ENCODE measurements around the gene CAMK1.

CAMK1 gene

DNA sequence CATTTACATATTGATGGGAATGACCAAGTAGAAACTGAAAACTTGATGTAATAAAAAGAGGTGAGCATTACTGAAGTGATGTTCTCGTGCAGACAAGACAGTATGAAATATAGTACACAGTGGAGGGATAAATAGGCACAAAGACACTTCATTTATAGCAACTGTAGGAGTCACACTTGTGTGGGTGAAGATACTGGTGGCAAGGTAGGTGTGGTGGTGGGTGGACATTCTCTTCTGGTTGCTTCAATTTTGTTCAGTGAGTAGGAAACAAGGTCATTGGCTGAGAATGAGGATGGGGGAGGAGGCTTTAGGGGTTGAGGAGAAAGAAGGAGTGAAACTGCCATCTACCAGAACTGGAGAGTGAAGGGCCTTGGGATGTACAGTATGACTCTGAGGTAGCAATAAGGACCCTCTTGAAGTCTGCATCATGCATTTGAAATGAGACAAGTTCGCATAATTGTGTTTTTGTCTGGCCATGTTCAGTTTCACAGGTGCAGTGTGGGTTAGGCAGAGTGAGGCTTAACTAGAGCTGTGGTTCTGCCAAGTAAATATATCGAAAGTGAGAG, 59.5 kb downstream of the CAMK1 start:
- no peak for DNase-seq
